SK-MEL-5 (cell line): ENCODE results near the gene STK26. TPM values are rescaled to one million over a fixed set of nuclear protein-coding genes. Genes with fewer than 3 reads are reported as not detected.
A peak's percentile ranks its signal among the peaks of the same experiment; 100 is the strongest.
"Not testable (repeated sequence)": the region's sequence is repeated elsewhere in the genome, so short reads cannot be mapped to it uniquely, and the experiment has no call there.

ENCODE experiments used
- DNase-seq: peaks from one replicate; pipeline ENCODE4 v3.0.0-alpha.2; 2016; ENCODE audit warnings: low read depth, low spot score
- in situ Hi-C: cut with HindIII; loops from 2 replicates; pipeline ENCODE4 v1.10.0; 2016; ENCODE audit warnings: low sequenced_read_pairs, high pct_unique_total_duplicates, low pct_unique_long_range_greater_than_20kb
- polyA plus RNA-seq, 2 experiments: library from polyadenylated mRNA; depleted of rRNA; stranded (reverse); fragments of >200 nt; gene quantifications; 2 replicates each; pipeline ENCODE4 v1.2.3, GENCODE V29; 2015
- total RNA-seq: library from RNA; depleted of rRNA; stranded (reverse); fragments of >200 nt; shearing (Covaris generic); gene quantifications from 2 replicates; pipeline ENCODE4 v1.2.3, GENCODE V29; 2014; rRNA removed

STK26 gene
- 23.8 and 30.1 TPM in 2 replicates for total RNA-seq
- polyA plus RNA-seq (2015; cell fraction: cytosol; rRNA removed) = 15.9 and 25.6 TPM in 2 replicates
- polyA plus RNA-seq (2015; cell fraction: nucleus; rRNA removed) = 15.3 and 17.0 TPM in 2 replicates

DNA sequence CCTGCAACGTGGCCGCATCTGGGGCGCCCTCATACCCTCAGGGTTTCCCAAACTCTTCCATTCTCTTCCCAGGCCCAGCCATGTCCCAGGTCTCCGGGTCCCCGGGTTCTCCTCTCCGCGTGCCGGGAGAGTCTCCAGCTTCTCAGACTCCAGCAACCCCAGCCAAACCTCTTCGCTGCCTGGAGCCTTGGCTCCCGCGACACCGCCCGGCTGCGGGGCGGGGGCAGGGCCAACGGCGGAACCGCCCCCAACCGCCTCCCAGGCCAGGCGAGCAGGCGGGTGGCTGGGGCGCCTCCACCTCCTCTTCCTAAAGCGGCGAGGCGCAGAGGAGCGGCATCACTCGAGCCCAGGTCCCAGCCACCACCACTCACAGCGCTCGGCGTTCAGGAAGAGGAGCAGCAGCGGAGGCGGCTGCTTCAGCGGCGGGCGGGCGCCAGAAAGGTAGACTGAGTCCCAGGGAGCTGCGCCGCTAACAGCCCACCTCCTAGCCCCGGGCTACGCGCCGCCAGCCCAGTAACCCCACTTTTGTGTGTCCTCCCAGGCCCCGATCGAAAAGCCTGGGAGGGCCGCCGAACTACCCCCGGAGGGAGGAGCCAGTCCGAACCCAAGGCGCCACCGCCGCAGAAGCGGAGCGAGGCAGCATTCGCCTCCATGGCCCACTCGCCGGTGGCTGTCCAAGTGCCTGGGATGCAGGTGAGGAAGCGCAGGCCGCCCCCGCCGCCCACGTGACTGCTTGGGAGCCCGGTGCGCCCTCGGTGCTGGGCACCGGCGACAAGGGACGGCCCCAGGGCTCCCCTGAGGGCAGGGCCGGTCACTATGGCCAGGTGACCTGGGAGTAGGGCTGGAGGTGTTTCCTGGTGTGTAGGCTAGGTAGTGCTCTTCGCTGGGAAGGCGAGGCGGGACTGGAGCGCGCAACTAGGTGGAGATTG is at the start of gene STK26:
TSS of gene STK26 (plus strand) at position 336 of the 929 bp plus-strand sequence. CDS start at position 652, 316 bp downstream.
- in situ Hi-C loops = no loop called here
- peak; percentile 66 for DNase-seq

GRCh38 chrX:131975851-131976250 is 47.3 kb upstream of the STK26 start:
- in situ Hi-C loops = no loop called here
- DNase-seq = no peak

GRCh38 chrX:131977619-131978018 is 45.5 kb upstream of the STK26 start:
- in situ Hi-C loops = no loop called here
- no peak for DNase-seq

DNA sequence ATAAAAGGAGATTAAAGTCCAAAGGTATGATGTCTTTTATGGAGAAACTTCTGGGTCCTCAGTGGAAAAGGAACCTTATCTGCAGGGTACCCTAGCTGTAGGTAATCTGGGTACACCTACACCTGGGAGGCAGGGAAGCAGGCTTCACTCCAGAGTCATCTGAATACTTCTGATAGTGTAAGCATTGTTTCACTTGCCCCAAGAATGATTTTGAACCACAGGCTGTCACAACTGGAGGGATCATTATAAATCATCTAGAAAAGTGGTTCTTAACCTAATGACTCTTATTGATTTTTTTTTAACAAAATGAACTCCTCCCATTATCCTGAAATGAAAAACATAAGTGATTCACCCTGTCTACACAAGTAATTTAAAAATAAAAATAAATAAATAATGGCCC is 44.0 kb upstream of the STK26 start:
- in situ Hi-C loops = no loop called here
- no peak for DNase-seq

DNA sequence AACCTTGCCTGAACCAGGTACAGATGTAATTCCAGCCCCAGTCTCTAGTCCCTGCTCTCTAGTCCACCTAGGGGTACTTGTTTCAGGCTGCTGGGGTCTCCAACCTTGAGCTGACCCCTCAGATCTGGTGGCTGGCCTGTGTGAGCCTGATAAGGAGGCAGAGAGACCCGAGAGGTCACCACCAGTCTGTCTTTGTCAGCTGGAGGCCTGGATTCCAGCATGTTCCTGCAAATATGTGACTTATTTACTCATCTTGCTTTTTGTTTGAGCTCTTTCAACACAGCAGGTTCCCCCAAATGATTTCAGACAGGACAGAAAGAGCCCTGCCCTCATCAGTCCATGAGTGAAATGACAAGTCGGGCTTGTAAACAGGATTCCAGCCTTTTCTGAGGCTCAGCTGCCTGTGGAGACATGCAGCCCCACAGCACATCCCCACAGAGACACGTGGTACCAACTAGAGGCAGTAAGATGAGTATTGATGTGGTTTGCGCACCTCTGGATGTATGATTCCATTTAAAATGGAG is 37.5 kb upstream of the STK26 start:
- in situ Hi-C loops = no loop called here
- DNase-seq = no peak

DNA sequence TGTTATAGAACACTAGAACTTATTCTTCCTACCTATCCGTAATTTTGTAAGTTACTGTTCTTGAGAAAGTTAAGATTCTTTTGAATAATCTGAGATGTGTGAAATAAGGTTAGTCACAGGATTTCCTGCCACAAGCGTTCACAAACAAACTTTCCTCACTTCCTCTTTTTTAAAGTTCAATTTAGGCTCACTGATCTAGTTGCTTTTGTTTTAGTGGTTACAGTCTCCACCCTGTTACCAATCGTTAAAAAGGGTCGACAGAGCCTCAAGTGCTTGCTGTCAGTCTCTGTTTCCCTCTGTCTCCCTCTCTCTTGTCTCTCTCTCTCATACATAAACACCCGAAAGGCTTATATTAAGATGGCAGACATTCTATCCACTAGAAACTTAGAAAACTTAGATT is 35.9 kb upstream of the STK26 start:
- DNase-seq = no peak
- in situ Hi-C loops = no loop called here

DNA sequence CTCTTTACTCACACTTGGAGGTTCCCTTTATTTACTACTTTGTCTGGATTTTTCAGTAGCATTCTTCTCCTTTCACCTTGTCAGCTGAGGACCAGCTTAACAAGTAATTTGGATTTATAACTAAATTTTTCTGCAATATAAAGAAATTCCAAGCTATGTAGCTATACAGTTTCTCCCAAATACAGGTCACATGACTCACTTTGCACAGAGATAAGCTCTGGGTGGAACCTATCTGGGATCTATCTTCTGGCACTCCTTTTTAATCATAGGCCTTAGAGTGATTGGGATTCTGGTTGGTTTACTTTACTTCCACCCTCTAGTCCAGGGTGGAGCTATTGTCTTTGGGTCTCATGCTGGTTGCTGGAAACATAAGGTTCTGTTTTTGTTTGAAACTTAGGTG is 34.9 kb upstream of the STK26 start:
- DNase-seq = no peak
- in situ Hi-C loops = no loop called here

GRCh38 chrX:132001127-132001526 is 22.0 kb upstream of the STK26 start:
- in situ Hi-C loops = no loop called here
- no peak for DNase-seq

GRCh38 chrX:132004728-132005127 is 18.4 kb upstream of the STK26 start:
- peak; percentile 1 for DNase-seq
- in situ Hi-C loops = no loop called here

DNA sequence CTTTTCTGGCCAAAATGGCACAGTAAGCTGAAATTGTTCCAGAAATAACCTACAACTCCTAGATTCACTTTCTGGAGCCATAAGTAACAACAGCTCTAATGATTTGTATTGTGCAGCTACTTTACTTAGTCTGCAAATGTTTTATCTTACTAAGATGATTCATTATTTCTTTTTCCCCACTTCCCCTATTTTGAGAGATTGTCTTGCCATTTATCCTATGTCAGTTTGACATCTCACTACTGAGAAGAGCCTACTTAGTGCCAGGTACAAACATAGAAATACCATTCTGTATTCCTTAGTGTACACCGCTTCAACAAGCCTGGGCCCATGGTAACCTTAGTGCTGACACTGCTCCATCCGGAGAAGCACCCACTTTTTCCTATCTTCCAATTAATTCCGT is 13.8 kb upstream of the STK26 start:
- in situ Hi-C loops = no loop called here
- DNase-seq = no peak

- DNase-seq, in situ Hi-C loops: not testable (repeated sequence)
These were observed 12.9 kb upstream of the STK26 start for GRCh38 chrX:132010213-132010612.

DNA sequence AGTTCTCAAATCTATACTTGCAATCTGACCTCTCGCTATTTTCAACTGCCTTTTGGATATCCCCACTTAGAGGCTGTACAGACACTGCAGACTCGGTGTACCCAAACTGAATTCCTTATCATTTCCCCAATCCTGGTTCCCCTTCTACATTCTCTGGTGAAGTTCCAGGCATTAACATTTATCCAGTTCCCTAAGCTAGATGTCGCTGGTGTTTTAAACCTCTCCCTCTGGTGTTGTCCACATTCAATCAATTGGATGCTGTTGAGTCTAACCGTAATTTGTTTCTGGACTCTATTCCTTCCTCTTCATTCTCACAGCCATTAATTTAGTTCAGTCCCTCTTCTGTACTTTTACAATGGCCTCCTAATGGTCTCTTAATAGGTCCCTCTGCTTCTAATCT is 7.2 kb upstream of the STK26 start:
- in situ Hi-C loops = no loop called here
- no peak for DNase-seq

- DNase-seq = no peak
- in situ Hi-C loops = no loop called here
These were observed 6.3 kb upstream of the STK26 start for GRCh38 chrX:132016628-132017430.

- in situ Hi-C loops = no loop called here
- no peak for DNase-seq
These were observed 5.5 kb upstream of the STK26 start for GRCh38 chrX:132017431-132018185.

- in situ Hi-C loops = no loop called here
- DNase-seq = peak; percentile 21
These were observed 720 bp upstream of the STK26 start for GRCh38 chrX:132022198-132022966.

- peak; percentile 1 for DNase-seq
- in situ Hi-C loops = no loop called here
These were observed 839 bp downstream of the STK26 start for GRCh38 chrX:132023896-132024386.

- DNase-seq = no peak
- in situ Hi-C loops = no loop called here
These were observed 1.9 kb downstream of the STK26 start for GRCh38 chrX:132025041-132025440.
